ENCODE data around the gene ZNF821. TPM values are rescaled to one million over a fixed set of nuclear protein-coding genes. Genes with fewer than 3 reads are reported as not detected.
"Not testable (repeated sequence)": the region's sequence is repeated elsewhere in the genome, so short reads cannot be mapped to it uniquely, and the experiment has no call there.

The ZNF821 gene
- total RNA-seq, 3 donors from 2014 or later = 3.7 to 11.1 (median 9.8) TPM

GRCh38 chr16:71914802-71915201 lies 30.8 kb upstream of the ZNF821 start:
- Histone ChIP-seq H3K9me3 (no peaks in the 10 kb centered on the region), H3K27me3 (no peaks in the 10 kb centered on the region), H3K36me3 (no peaks in the 10 kb centered on the region), H3K4me1 (no peaks in the 10 kb centered on the region), H3K27ac (no peak overlapping the region), H3K4me3 (no peak overlapping the region)
- intact Hi-C loops (cut with DNase I; ENCODE audit: low total_unique reads) = no loop called here
- DNase-seq (ENCODE audit: low spot score in 2 of 2) = no peak
- TF ChIP-seq POLR2A (IDR thresholded peaks at IDR 0.05) (no peak), POLR2AphosphoS5 (IDR thresholded peaks at IDR 0.05) (no peak), CTCF (IDR thresholded peaks at IDR 0.05) (no peak)

- H3K4me1 ChIP-seq = no peaks in the 10 kb centered on the region
- no peaks in the 10 kb centered on the region for H3K36me3 ChIP-seq
- no peak overlapping the region for H3K4me3 ChIP-seq
- no peaks in the 10 kb centered on the region for H3K27me3 ChIP-seq
- no peak for DNase-seq (ENCODE audit: low spot score in 2 of 2)
- TF ChIP-seq POLR2AphosphoS5 (IDR thresholded peaks at IDR 0.05) = no peak
- TF ChIP-seq POLR2A (IDR thresholded peaks at IDR 0.05) = no peak
- no peak for TF ChIP-seq CTCF (IDR thresholded peaks at IDR 0.05)
- no peak overlapping the region for H3K27ac ChIP-seq
- intact Hi-C loops (cut with DNase I; ENCODE audit: low total_unique reads) = no loop called here
- H3K9me3 ChIP-seq = no peaks in the 10 kb centered on the region
Observed at GRCh38 chr16:71912534-71913275, 28.7 kb upstream of the ZNF821 start.

GRCh38 chr16:71911121-71911520 lies 27.1 kb upstream of the ZNF821 start:
- DNase-seq (ENCODE audit: low spot score in 2 of 2) = no peak
- no peaks in the 10 kb centered on the region for H3K9me3 ChIP-seq
- H3K4me3 ChIP-seq = no peak overlapping the region
- H3K27me3 ChIP-seq = no peaks in the 10 kb centered on the region
- H3K4me1 ChIP-seq = no peaks in the 10 kb centered on the region
- no peaks in the 10 kb centered on the region for H3K36me3 ChIP-seq
- TF ChIP-seq CTCF (IDR thresholded peaks at IDR 0.05) (no peak), POLR2A (IDR thresholded peaks at IDR 0.05) (no peak), POLR2AphosphoS5 (IDR thresholded peaks at IDR 0.05) (no peak)
- no peak overlapping the region for H3K27ac ChIP-seq
- intact Hi-C loops (cut with DNase I; ENCODE audit: low total_unique reads) = no loop called here

GRCh38 chr16:71905765-71906164 lies 21.8 kb upstream of the ZNF821 start:
- H3K36me3 ChIP-seq; intact Hi-C loops (cut with DNase I; ENCODE audit: low total_unique reads): not testable (repeated sequence)

GRCh38 chr16:71904239-71904638 lies 20.3 kb upstream of the ZNF821 start:
- Histone ChIP-seq H3K4me1 (no peaks in the 10 kb centered on the region), H3K36me3 (no peaks in the 10 kb centered on the region), H3K9me3 (no peaks in the 10 kb centered on the region), H3K4me3 (no peak overlapping the region), H3K27me3 (no peaks in the 10 kb centered on the region), H3K27ac (no peak overlapping the region)
- TF ChIP-seq CTCF (IDR thresholded peaks at IDR 0.05) (no peak), POLR2AphosphoS5 (IDR thresholded peaks at IDR 0.05) (no peak), POLR2A (IDR thresholded peaks at IDR 0.05) (no peak)
- no peak for DNase-seq (ENCODE audit: low spot score in 2 of 2)
- intact Hi-C loops (cut with DNase I; ENCODE audit: low total_unique reads) = no loop called here

More at GRCh38 chr16:71905765-71906164, 21.8 kb upstream of the ZNF821 start:
- not testable (repeated sequence) for H3K27me3 ChIP-seq; H3K4me3 ChIP-seq; H3K27ac ChIP-seq; H3K9me3 ChIP-seq; H3K4me1 ChIP-seq; DNase-seq (ENCODE audit: low spot score in 2 of 2)

Data from breast epithelium (tissue), 4 donors.